ENCODE data around the gene RAB9B.
A peak's percentile ranks its signal among the peaks of the same experiment; 100 is the strongest.

RAB9B gene

GRCh38 chrX:103806862-103807474 lies 25.1 kb downstream of the RAB9B start:
- DNase-seq, result no peak

GRCh38 chrX:103805860-103806259 lies 26.2 kb downstream of the RAB9B start:
- DNase-seq, result no peak

GRCh38 chrX:103800318-103800717 lies 31.7 kb downstream of the RAB9B start:
- no peak for DNase-seq

DNA sequence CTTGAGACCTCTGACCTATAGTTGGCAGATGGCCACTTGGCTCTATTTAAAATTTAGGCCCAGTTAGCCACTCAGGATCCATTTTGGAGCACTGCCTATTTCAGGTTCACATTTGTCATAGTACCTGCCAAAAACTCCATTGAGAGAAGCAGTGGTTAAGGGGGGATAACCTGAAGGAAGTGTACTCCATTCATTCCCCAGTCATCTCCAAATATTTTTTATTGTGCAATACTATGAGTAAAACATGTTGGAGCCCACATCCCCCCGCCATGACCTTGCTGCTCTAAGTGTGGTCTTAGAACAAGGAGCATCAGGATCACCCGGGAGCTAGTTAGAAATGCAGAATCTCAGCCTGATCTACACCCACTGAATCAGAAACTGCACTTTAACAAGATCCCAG lies 34.4 kb downstream of the RAB9B start:
- DNase-seq, result no peak

GRCh38 chrX:103794119-103794518 lies 37.9 kb downstream of the RAB9B start:
- DNase-seq, result no peak

DNA sequence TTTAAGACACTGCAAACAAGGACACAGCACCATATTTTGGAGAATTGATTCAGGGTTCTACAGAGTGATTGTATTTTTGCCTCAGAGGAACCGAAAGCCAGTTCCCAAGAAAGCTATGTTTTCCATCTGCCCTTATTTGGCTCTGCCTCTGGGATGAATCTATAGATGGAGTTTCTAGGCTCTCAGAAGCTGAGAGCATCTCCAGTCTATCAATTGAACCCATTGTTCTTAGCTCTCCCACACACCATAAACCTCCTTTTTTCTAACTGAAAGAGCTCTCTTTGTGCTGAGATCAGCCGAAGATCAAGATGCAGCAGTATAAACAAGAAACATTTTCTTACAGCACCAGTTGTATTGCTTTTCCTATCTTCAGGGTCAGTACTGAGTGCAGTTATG lies 38.5 kb downstream of the RAB9B start:
- DNase-seq, result no peak

DNA sequence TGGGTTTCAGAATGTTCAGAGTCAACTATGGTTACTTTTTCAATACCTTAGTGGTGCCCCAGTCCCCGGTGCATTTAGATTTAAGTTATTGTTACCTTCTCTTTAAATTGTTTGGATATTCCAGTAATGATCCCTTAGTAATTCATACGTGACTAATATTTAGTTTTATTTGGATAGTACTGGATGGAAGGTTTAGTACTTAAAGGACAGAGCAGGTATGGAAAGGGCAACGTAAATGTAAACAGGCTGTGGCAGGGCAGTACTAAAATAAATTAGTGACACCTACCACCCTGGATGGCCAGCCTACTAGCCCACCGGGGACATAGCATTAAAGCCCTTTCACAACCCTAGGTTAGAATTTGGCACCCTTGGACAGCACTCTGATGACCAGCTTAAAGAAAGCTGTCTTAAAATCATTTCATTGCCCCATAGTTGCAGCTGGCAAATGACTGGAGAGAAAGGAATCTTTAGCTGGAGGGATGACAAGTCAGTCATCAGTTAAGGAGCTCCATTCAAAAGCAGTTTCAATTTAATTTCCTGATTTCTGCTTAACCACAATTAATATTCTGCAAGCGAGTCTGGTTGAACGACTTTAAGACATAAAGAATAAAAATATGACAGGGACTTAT lies 39.0 kb downstream of the RAB9B start:
- no peak for DNase-seq

DNA sequence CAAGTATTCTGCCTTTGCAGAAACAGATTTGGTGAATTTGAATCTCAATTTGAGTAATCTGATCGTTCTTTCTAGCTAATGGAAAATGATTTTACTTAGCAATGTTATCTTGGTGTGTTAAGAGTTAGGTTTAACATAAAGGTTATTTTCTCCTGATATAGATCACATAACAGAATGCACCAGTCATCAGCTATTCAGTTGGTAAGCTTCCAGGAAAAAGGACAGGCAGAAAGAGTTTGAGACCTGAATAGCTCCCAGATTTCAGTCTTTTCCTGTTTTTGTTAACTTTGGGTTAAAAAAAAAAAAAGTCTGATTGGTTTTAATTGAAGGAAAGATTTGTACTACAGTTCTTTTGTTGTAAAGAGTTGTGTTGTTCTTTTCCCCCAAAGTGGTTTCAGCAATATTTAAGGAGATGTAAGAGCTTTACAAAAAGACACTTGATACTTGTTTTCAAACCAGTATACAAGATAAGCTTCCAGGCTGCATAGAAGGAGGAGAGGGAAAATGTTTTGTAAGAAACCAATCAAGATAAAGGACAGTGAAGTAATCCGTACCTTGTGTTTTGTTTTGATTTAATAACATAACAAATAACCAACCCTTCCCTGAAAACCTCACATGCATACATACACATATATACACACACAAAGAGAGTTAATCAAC lies 40.1 kb downstream of the RAB9B start:
- DNase-seq, result no peak

DNA sequence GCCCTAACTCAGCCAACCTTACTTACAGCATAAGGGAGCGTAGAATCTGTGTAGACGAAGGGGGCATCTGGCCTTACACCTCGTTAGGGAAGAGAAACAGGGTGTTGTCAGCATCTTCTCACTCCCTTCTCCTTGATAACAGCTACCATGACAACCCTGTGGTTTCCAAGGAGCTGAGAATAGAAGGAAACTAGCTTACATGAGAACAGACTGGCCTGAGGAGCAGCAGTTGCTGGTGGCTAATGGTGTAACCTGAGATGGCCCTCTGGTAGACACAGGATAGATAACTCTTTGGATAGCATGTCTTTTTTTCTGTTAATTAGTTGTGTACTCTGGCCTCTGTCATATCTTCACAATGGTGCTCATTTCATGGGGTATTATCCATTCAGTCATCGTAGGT lies 40.8 kb downstream of the RAB9B start:
- DNase-seq, result peak; percentile 15

DNA sequence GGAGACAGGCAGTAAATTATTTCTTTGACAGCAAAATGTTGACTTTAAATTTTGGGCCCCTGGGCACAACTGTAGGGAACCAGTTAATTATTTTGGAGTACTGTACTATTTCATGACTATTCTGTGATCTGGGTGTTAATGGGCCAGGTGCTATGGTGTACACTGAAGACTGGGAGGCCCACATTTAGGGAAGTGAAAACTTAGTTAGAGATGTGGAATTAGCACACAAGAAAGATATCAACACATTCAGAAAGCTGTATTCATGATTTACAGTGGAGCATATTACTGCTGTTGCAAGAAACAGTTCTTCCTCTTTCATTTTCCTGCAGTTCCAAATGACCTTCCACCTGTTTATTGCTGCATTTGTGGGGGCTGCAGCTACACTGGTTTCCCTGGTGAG lies 43.1 kb downstream of the RAB9B start:
- no peak for DNase-seq

- no peak for DNase-seq
Measured at GRCh38 chrX:103783971-103784370, 48.1 kb downstream of the RAB9B start.

DNA sequence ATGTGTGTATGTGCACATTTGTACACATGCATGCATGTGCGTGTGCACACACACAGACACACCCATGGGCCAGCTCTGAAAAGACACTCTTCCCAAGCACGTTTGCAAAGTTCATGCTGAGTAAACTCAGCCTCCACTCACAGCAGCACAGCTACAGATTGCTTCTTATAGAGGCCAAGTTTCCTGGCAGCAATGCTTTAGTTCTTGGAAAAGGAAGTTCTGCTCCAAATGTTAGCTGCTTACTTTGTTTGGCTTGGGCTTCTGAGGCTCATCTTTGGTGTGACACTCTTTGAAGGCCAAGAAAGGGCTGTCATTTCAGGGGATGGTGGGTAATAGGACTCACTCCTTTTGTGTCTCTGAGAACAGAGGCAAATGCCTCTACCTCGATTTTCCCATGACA lies 48.9 kb downstream of the RAB9B start:
- no peak for DNase-seq

DNA sequence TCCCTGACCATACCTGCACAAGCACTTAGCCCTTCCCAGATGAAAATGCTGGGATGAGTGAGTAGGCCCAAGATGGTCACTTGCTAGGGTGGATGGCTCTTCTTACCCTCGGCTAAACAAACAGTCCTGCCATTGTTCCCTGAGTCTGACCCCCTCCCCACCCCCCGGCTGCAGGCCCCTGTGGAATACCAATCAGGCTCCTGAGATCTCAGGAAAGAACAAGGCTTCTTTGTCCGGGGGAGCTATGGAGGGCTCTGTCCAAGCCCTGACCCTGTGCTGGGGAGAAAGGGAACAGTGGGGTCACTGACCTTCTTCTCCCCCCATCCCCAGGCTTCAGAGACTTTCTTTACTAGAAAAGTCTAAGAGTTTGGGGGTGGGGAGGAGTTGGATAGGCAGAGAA lies 49.4 kb downstream of the RAB9B start:
- no peak for DNase-seq

GRCh38 chrX:103781706-103782105 lies 50.4 kb downstream of the RAB9B start:
- no peak for DNase-seq

DNA sequence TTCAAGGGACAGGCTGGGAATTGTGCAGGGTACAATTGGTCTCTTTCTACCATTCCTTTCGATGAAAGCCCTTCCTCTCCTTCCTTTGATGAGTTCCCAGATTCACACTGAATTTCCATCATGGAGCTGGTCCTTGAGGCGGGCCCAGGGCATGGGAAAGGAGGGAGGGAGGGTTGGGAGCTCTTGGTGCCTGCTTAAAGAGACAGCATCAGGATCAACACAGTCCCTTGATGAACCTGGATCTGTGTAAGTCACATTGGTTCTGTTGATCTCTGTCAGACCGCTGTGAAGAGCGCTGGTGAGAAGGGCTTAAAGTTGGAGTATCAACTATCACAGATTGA lies 51.0 kb downstream of the RAB9B start:
- no peak for DNase-seq

- no peak for DNase-seq
Measured at GRCh38 chrX:103780336-103781061, 51.6 kb downstream of the RAB9B start.

GRCh38 chrX:103779141-103779789 lies 52.8 kb downstream of the RAB9B start:
- DNase-seq, result peak; percentile 71

DNA sequence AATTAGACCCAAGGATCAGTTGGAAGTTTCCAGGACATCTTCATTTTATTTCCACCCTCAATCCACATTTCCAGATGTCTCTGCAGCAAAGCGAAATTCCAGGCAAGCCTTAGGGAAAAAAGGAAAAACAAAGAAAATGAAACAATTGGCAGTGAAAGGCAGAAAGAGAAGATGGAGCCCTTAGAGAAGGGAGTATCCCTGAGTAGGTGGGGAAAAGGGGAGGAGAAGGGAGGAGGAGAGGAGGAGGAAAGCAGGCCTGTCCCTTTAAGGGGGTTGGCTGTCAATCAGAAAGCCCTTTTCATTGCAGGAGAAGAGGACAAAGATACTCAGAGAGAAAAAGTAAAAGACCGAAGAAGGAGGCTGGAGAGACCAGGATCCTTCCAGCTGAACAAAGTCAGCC lies 55.5 kb downstream of the RAB9B start, which contains the start of gene PLP1:
PLP1 (plus strand) TSS at position 295 of the 400 bp plus-strand sequence. CDS start 156 bp downstream, outside the sequence.
- DNase-seq, result no peak

DNA sequence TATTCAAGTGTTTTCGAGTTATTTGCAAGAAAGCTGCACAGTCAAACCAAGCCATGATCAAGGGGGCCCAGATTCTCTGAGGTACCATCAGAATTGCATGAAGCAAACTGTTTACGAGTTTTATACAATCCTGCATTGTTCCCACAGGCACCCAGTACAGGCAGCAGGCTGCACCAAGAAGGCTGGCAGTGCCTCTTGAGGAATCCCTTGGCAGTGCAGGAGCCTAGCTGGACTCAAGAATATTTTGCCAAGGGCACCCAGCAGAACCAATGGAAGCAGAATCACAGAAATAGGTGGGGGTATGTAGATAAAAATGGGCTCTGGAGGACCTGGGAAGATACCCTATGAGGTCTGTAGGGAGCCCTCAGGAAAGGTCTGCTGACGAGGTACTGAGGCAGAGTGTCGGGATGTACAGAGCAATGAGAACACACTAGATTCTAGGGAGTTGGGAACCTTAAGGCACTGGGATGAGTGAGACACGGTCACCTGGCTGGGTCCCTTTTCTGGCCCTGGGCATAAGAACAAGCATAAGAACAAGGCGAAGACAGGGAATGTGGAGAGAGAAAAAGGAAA lies 57.9 kb downstream of the RAB9B start:
- peak; percentile 65 for DNase-seq

GRCh38 chrX:103773445-103773844 lies 58.6 kb downstream of the RAB9B start:
- DNase-seq, result no peak

All from COR-L47 (cell line).